Mucosa of descending colon (tissue), 3 donors: Measurements from ENCODE around the gene ZCCHC14. TPM values are rescaled to one million over a fixed set of nuclear protein-coding genes. Genes with fewer than 3 reads are reported as not detected.

ENCODE experiments used
- ATAC-seq: fragments of 200-7000 bp; cut with Tn5 transposase; one replicate; pipeline ENCODE4 v1.9.1; 2020; ENCODE audit warnings: mild to moderate bottlenecking, moderate library complexity
- DNase-seq, 3 donors: peaks; one replicate each; pipeline ENCODE4 v3.0.0-alpha.2; 2020
- H3K36me3 ChIP-seq: fragments of 200-600 bp; one replicate; pipeline ENCODE4 v1.8.0; 2021; ENCODE audit warnings: low read depth, mild to moderate bottlenecking
- H3K4me1 ChIP-seq: fragments of 200-600 bp; one replicate; pipeline ENCODE4 v1.8.0; 2021; ENCODE audit warnings: low read depth, mild to moderate bottlenecking
- H3K4me3 ChIP-seq: fragments of 200-600 bp; one replicate; pipeline ENCODE4 v1.8.0; 2021; ENCODE audit warnings: mild to moderate bottlenecking
- H3K9me3 ChIP-seq: fragments of 200-600 bp; one replicate; pipeline ENCODE4 v1.8.0; 2021; ENCODE audit warnings: mild to moderate bottlenecking
- CTCF ChIP-seq: fragments of 200-600 bp; IDR thresholded peaks from one replicate; pipeline ENCODE4 v1.8.0; 2022; ENCODE audit warnings: antibody characterized with exemption, mild to moderate bottlenecking
- intact Hi-C, 2 donors: fragments of 100-400 bp; cut with DNase I in 1 of 2; cut with micrococcal nuclease in 1 of 2; formaldehyde crosslinking; loops; one replicate each; pipeline versions ENCODE4 v1.11.0 to v1.11.1; 2022; cut with DNase I, micrococcal nuclease
- total RNA-seq, 3 donors: library from RNA; stranded (reverse); fragmentation: NEBNext Ultra II Directional in 2 of 3; extraction: Animal tissue kit (Norgen Biotek cat#: 25700) in 2 of 3; gene quantifications; one replicate each; pipeline versions ENCODE4 v1.2.1 to v1.2.4, GENCODE V29; 2021 to 2023
- donor health status: DM: no; HTN: no; CAD: no; lungs with moderate emphysema.
- donor health status: DM: no; HTN: no; CAD: no.
- donor health status: DM: no; HTN: yes; CAD: no.

ZCCHC14 gene
- total RNA-seq, 3 donors from 2014 or later, result 30.3 to 36.4 (median 32.3) TPM

GRCh38 chr16:87404764-87405625 is 87.8 kb downstream of the ZCCHC14 start:
- DNase-seq, result no peak
- no peaks in the 10 kb centered on the region for H3K4me1 ChIP-seq

GRCh38 chr16:87395181-87395842 is 97.5 kb downstream of the ZCCHC14 start:
- TF ChIP-seq CTCF, result no peak
- no peaks in the 10 kb centered on the region for H3K9me3 ChIP-seq
- no peaks in the 10 kb centered on the region for H3K36me3 ChIP-seq
- ATAC-seq (no peak), DNase-seq (no peak)
- intact Hi-C loops, result loop anchor here in 1 of 2 donors (10.0 kb wide), 1 partner anchor 81 kb away; the partner anchor contains the start of gene C16orf95
- peaks cover 23% of the 10 kb centered on the region for H3K4me1 ChIP-seq
- no peak overlapping the region for H3K4me3 ChIP-seq

More at GRCh38 chr16:87404764-87405625, 87.8 kb downstream of the ZCCHC14 start:
- no peak overlapping the region for H3K4me3 ChIP-seq
- intact Hi-C loops, result no loop called here
- H3K36me3 ChIP-seq, result no peaks in the 10 kb centered on the region
- TF ChIP-seq CTCF, result no peak
- no peaks in the 10 kb centered on the region for H3K9me3 ChIP-seq
- peak; percentile 37 for ATAC-seq

- peak in 1 of 3 donors; percentile 32 for DNase-seq
- Histone ChIP-seq H3K36me3 (no peaks in the 10 kb centered on the region), H3K4me3 (no peak overlapping the region), H3K9me3 (no peaks in the 10 kb centered on the region), H3K4me1 (peaks cover 30% of the 10 kb centered on the region)
- no peak for TF ChIP-seq CTCF
- ATAC-seq, result no peak
- intact Hi-C loops, result loop anchor here in 1 of 2 donors (10.0 kb wide), 1 partner anchor 79 kb away; the partner anchor contains the start of gene C16orf95
Measured at GRCh38 chr16:87393680-87394055, 99.2 kb downstream of the ZCCHC14 start.

- Histone ChIP-seq H3K4me3 (peak overlapping the region; percentile 83), H3K4me1 (peaks cover 35% of the 10 kb centered on the region), H3K36me3 (no peaks in the 10 kb centered on the region), H3K9me3 (no peaks in the 10 kb centered on the region)
- DNase-seq, result peak; percentile 59 to 76 (median 74)
- ATAC-seq, result no peak
- TF ChIP-seq CTCF, result no peak
- intact Hi-C loops, result loop anchor here in 1 of 2 donors (10.0 kb wide), 1 partner anchor 78 kb away; the partner anchor contains the start of gene C16orf95
Measured at GRCh38 chr16:87392821-87393679, 99.8 kb downstream of the ZCCHC14 start.
